Loucy (cell line): ENCODE results near the gene RGS19.

Source experiments
- H2AFZ ChIP-seq: fragments of 200-600 bp; sonication (generic); 2 replicates; pipeline ENCODE4 v1.6.0; 2016; ENCODE audit warnings: antibody characterized with exemption, mild to moderate bottlenecking, low read length, moderate library complexity
- H3F3A ChIP-seq: fragments of 200-600 bp; 2 replicates; pipeline ENCODE4 v1.6.0; 2016; ENCODE audit warnings: antibody characterized with exemption, low read depth, mild to moderate bottlenecking
- H3K27me3 ChIP-seq: fragments of 200-600 bp; sonication (generic); 2 replicates; pipeline ENCODE4 v1.6.1; 2014; ENCODE audit warnings: low read length, mild to moderate bottlenecking; ENCODE audit not compliant: insufficient read depth, poor library complexity, severe bottlenecking
- H3K36me3 ChIP-seq: fragments of 200-600 bp; sonication (generic); 2 replicates; pipeline ENCODE4 v1.6.1; 2016; ENCODE audit warnings: low read length; ENCODE audit not compliant: insufficient read depth
- H3K4me1 ChIP-seq: fragments of 200-600 bp; sonication (generic); 2 replicates; pipeline ENCODE4 v1.5.1; 2014; ENCODE audit warnings: low read length, mild to moderate bottlenecking; ENCODE audit not compliant: insufficient read depth, poor library complexity, severe bottlenecking
- H3K4me2 ChIP-seq: fragments of 200-600 bp; sonication (generic); 2 replicates; pipeline ENCODE4 v1.6.0; 2014; ENCODE audit warnings: antibody characterized with exemption, low read length, low read depth, mild to moderate bottlenecking; ENCODE audit not compliant: poor library complexity, severe bottlenecking
- H3K4me3 ChIP-seq: fragments of 200-600 bp; sonication (generic); 2 replicates; pipeline ENCODE4 v1.5.1; 2014; ENCODE audit warnings: low read length, mild to moderate bottlenecking, mixed read lengths; ENCODE audit not compliant: poor library complexity, severe bottlenecking
- H3K79me2 ChIP-seq: fragments of 200-600 bp; sonication (generic); 2 replicates; pipeline ENCODE4 v1.6.1; 2014; ENCODE audit warnings: low read length; ENCODE audit not compliant: insufficient read depth
- H3K9ac ChIP-seq: fragments of 200-600 bp; sonication (generic); 2 replicates; pipeline ENCODE4 v1.6.0; 2014; ENCODE audit warnings: mild to moderate bottlenecking, low read depth, low read length, moderate library complexity; ENCODE audit not compliant: poor library complexity, severe bottlenecking
- H3K9me2 ChIP-seq: fragments of 200-600 bp; sonication (generic); replicated peaks from 2 replicates; pipeline ENCODE4 v1.6.1; 2016; ENCODE audit warnings: low read depth, low read length, mixed read lengths
- H3K9me3 ChIP-seq: fragments of 200-600 bp; sonication (generic); 2 replicates; pipeline ENCODE4 v1.6.1; 2014; ENCODE audit warnings: mild to moderate bottlenecking, antibody characterized with exemption, low read length, low read depth; ENCODE audit not compliant: insufficient read depth
- H4K20me1 ChIP-seq: fragments of 200-600 bp; sonication (generic); 2 replicates; pipeline ENCODE4 v1.6.0; 2014; ENCODE audit warnings: antibody characterized with exemption, low read length, mild to moderate bottlenecking; ENCODE audit not compliant: insufficient read depth, poor library complexity, severe bottlenecking
- EZH2phosphoT487 ChIP-seq: fragments of 200-600 bp; IDR thresholded peaks from 2 replicates; pipeline ENCODE4 v1.6.1; 2018; ENCODE audit warnings: antibody characterized with exemption, mild to moderate bottlenecking, moderate library complexity, borderline replicate concordance
- TF ChIP-seq, protein P1 (sequence below): fragments of 200-600 bp; sonication (generic); conservative IDR thresholded peaks from 2 replicates; pipeline ENCODE4 v1.5.1; 2014; ENCODE audit warnings: mild to moderate bottlenecking, antibody characterized with exemption, low read length

Gene RGS19

DNA sequence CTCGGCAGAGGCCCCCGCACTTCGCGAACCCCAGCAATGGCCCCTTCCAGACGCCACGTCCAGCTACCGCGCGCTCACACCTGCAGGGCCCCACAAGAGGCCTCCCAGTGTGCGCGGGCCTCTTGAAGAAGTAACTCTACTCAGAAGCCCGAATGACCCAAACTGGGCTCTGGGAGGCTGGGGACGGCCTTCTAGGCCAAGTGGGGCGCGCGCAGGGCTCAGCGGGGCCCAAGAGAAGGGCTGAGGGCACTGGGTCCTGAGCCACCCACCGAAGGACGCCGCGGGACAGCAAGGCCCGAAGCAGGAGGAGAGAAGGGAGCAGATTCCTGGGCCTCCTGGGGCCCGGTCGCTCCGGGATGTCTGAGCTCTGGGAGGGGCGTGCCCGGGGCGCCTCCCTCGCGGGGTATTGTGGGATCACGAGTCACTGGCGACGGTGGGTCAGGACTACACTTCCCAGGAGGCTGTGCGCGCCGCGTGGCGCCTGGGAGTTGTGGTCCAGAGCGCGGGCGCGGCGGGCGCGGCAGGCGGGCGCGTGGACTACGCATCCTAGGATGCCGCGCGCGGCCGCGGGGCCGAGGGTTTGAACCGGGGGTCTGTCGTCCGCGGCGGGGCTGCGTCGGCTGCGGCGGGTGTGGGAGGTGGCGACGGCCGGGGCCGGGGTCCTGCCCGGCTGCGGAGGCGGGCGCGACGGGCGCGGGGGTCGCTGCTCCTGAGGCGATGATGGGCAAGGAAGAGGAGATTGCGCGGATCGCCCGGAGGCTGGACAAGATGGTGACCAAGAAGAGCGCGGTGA is 16.5 kb downstream of the RGS19 start, which contains the start of gene TCEA2:
Gene TCEA2 (plus strand): TSS at position 603 of the 793 bp plus-strand sequence. CDS start 115 bp downstream, at position 718.
- Histone ChIP-seq H3K4me2 (peak within 1 kb of the TSS; percentile 83), H3K9ac (peak within 1 kb of the TSS; percentile 94), H3F3A (no peaks in the 10 kb centered on the region), H3K27me3 (no peaks in the 10 kb centered on the region), H4K20me1 (no peaks in the 10 kb centered on the region), H3K79me2 (peaks cover 15% of the 10 kb centered on the region; the same call in 1 of the 2 replicates), H3K4me3 (peak within 1 kb of the TSS; percentile 95), H3K36me3 (no peaks in the 10 kb centered on the region), H3K9me3 (no peaks in the 10 kb centered on the region), H2AFZ (peak within 1 kb of the TSS; percentile 91), H3K9me2 (no peaks in the 10 kb centered on the region), H3K4me1 (peaks cover 44% of the 10 kb centered on the region)
- no peak for TF ChIP-seq EZH2phosphoT487
- TF ChIP-seq, protein P1, sequence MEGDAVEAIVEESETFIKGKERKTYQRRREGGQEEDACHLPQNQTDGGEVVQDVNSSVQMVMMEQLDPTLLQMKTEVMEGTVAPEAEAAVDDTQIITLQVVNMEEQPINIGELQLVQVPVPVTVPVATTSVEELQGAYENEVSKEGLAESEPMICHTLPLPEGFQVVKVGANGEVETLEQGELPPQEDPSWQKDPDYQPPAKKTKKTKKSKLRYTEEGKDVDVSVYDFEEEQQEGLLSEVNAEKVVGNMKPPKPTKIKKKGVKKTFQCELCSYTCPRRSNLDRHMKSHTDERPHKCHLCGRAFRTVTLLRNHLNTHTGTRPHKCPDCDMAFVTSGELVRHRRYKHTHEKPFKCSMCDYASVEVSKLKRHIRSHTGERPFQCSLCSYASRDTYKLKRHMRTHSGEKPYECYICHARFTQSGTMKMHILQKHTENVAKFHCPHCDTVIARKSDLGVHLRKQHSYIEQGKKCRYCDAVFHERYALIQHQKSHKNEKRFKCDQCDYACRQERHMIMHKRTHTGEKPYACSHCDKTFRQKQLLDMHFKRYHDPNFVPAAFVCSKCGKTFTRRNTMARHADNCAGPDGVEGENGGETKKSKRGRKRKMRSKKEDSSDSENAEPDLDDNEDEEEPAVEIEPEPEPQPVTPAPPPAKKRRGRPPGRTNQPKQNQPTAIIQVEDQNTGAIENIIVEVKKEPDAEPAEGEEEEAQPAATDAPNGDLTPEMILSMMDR: no peak

DNA sequence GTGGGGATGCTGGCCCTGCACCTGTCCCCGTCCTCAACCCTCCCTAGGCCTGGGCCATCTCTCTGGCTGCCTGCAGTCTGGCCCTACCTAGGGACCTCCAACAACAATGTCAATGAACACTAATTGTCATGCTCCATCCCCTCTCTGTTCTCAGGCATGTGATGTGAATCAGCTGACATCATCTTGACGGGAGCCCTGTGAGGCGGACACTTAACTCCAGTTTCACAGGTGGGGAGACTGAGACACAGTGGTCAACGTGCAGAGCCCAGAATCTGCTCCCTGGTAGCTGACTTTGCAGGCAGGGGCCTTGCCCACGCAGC is 17.1 kb downstream of the RGS19 start:
- Histone ChIP-seq H3K4me1 (peaks cover 45% of the 10 kb centered on the region), H3K9ac (peak overlapping the region; percentile 80), H3F3A (no peaks in the 10 kb centered on the region), H3K4me3 (peak overlapping the region; percentile 95), H2AFZ (peak overlapping the region; percentile 91; the same call in 1 of the 2 replicates), H3K9me2 (no peaks in the 10 kb centered on the region), H3K4me2 (peak overlapping the region; percentile 83), H3K9me3 (no peaks in the 10 kb centered on the region), H4K20me1 (no peaks in the 10 kb centered on the region), H3K36me3 (no peaks in the 10 kb centered on the region), H3K27me3 (no peaks in the 10 kb centered on the region), H3K79me2 (peaks cover 15% of the 10 kb centered on the region; the same call in 1 of the 2 replicates)
- TF ChIP-seq, protein P1: no peak
- TF ChIP-seq EZH2phosphoT487: no peak

DNA sequence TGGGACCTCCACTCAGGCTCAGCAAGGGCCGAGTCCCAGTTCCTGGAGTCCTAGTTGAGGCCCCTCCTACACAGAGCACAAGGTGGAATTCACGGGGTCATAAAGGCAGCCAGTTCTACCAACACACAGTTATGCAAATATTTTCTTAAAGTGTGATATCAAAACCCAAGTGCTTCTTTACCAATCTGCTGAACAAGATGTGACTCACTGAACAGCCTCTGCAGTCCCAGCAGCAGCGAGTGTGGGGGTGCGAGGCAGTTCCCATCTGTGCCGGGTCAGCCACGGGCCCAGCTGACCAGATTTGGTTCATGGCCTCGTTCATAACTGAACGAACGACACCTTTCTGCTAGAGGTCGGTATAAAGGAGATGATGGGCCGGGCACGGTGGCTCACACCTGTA is 20.8 kb downstream of the RGS19 start:
- no peak for TF ChIP-seq EZH2phosphoT487
- TF ChIP-seq, protein P1: no peak
- Histone ChIP-seq H3K27me3 (no peaks in the 10 kb centered on the region), H3K9me3 (no peaks in the 10 kb centered on the region), H3K9me2 (no peaks in the 10 kb centered on the region), H4K20me1 (no peaks in the 10 kb centered on the region), H3K4me1 (peaks cover 21% of the 10 kb centered on the region), H3K36me3 (no peaks in the 10 kb centered on the region), H3K9ac (no peak overlapping the region), H3F3A (no peaks in the 10 kb centered on the region), H3K4me2 (no peak overlapping the region), H3K4me3 (no peak overlapping the region), H3K79me2 (peaks cover 5% of the 10 kb centered on the region; the same call in 1 of the 2 replicates), H2AFZ (no peak overlapping the region)
